Ovary (tissue), 9 donors: ENCODE results near the gene SLC13A5. TPM values are rescaled to one million over a fixed set of nuclear protein-coding genes. Genes with fewer than 3 reads are reported as not detected.

ENCODE experiments used
- DNase-seq, 5 donors: peaks; one replicate each; pipeline ENCODE4 v3.0.0-alpha.2; 2019 to 2020
- H3K27ac ChIP-seq, 2 donors: fragments of 200-600 bp; one replicate each; pipeline versions ENCODE4 v1.5.1 to v1.8.0; 2019 to 2022
- H3K27me3 ChIP-seq: fragments of 200-600 bp; one replicate; pipeline ENCODE4 v1.8.0; 2022
- H3K36me3 ChIP-seq: fragments of 200-600 bp; sonication (generic); one replicate; pipeline ENCODE4 v1.5.1; 2019
- H3K4me1 ChIP-seq: one replicate; pipeline ENCODE4 v1.8.1; 2013; ENCODE audit warnings: mild to moderate bottlenecking, moderate library complexity; ENCODE audit not compliant: insufficient read depth
- H3K4me3 ChIP-seq: fragments of 200-600 bp; sonication (generic); one replicate; pipeline ENCODE4 v1.5.1; 2017
- H3K9me3 ChIP-seq, 2 donors: fragments of 200-600 bp in 1 of 2; sonication (generic) in 1 of 2; one replicate each; pipeline versions ENCODE4 v1.5.1 to v1.8.1; 2013 to 2019; ENCODE audit warnings: mild to moderate bottlenecking in 1 of 2, moderate library complexity in 1 of 2
- EP300 ChIP-seq: sonication (generic); formaldehyde crosslinking; IDR thresholded peaks from one replicate; pipeline ENCODE4 v1.6.1; 2017; ENCODE audit warnings: antibody characterized with exemption
- POLR2A ChIP-seq: fragments of 450-650 bp; IDR thresholded peaks from one replicate; pipeline ENCODE4 v1.6.1; 2017; ENCODE audit warnings: antibody characterized with exemption, mild to moderate bottlenecking, moderate library complexity
- WGBS, 3 donors: extraction: QIAGEN DNeasy Blood & Tissue Kit in 1 of 3; methylation state at CpG; one replicate each; pipeline versions ENCODE4 v1.1.5 to v1.1.7; 2013 to 2017; 5-methylcytosine and 5-hydroxymethylcytosine counted together
- intact Hi-C, 4 donors: fragments of 100-400 bp; cut with DNase I; formaldehyde crosslinking; loops; one replicate each; pipeline versions ENCODE4 v1.11.0 to v1.15.1; 2022 to 2023
- polyA plus RNA-seq, 2 donors: library from polyadenylated mRNA; stranded (reverse); fragments of 200-250 nt in 1 of 2; fragments of 350-450 nt in 1 of 2; fragmentation: Illumina TruSeq in 1 of 2; extraction: RNeasy Lipid Tissue Mini Kit (QIAGEN cat#74804) in 1 of 2; gene quantifications; one replicate each; pipeline ENCODE4 v1.2.3, GENCODE V29; 2013 to 2014
- total RNA-seq, 7 donors: library from RNA; depleted of rRNA in 2 of 7; stranded (reverse); fragments of >200 nt in 2 of 7; fragmentation: NEBNext Ultra II Directional in 3 of 7; extraction: Animal tissue kit (Norgen Biotek cat#: 25700) in 3 of 7; gene quantifications; one replicate each; pipeline versions ENCODE4 v1.1.0 to v1.2.4, GENCODE V29; 2016 to 2023
- TF ChIP-seq, protein P1 (sequence below), 3 donors: fragments of 450-650 bp in 2 of 3; fragments of 200-600 bp in 1 of 3; IDR thresholded peaks; one replicate each; pipeline versions ENCODE4 v1.5.1 to v1.8.0; 2016 to 2022; ENCODE audit warnings: antibody characterized with exemption in 3 of 3, mild to moderate bottlenecking in 1 of 3
- donor health status: DM: no; HTN: no; CAD: no; lungs with moderate emphysema.
- donor health status: DM: no; HTN: no; CAD: no.
- donor health status: Bipolar disorder and iron deficiency.
- donor health status: DM: yes; HTN: yes; CAD: no.
- donor health status: DM: no; HTN: no; CAD: no.
- donor health status: DM: yes; HTN: yes; CAD: no.

SLC13A5 gene
- total and polyA plus RNA-seq, 9 donors = 0.45 to 2.6 (median 1.4) TPM

DNA sequence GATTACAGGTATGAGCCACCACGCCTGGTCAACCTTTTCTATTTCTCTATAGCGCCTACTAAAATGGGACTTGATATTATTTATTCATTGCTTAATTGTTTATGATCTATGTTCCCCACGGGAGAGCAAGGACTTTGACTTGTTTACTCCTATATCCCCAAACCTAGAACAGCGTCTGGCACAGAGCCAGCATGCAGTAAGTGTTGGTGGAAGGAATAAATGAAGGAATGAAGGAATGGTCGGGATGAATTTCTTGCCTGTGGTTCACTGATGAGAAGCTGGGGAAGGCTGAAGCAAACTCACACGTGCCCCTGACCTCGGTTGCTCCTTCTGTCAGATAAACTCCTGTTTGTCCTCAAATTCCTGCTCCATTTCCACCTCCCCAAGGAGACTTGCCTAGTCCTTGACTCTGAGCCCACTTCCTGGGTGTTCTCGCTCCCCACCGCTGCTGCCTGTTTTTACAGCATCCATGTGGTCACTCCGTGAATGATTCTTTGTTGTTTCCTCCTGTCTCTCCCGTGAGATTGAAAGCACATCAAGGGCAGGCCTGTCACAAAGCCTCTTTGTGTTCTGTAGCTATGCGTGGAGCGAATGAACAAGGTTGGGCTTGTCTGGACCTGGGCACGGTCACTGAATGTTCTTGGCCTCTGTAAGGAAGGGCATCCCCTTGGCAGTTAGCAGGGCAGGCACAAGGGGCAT is 44.3 kb downstream of the SLC13A5 start:
- H3K27me3 ChIP-seq = no peaks in the 10 kb centered on the region
- no peaks in the 10 kb centered on the region for H3K9me3 ChIP-seq
- 36 to 50% (median 43%) methylated on average over 14 of the region's 14 CpGs for whole genome bisulfite sequencing, 3 donors
- no peak overlapping the region for H3K4me3 ChIP-seq
- no peak for DNase-seq
- H3K4me1 ChIP-seq = peaks cover 3% of the 10 kb centered on the region
- H3K36me3 ChIP-seq = no peaks in the 10 kb centered on the region
- TF ChIP-seq POLR2A = no peak
- TF ChIP-seq, protein P1, sequence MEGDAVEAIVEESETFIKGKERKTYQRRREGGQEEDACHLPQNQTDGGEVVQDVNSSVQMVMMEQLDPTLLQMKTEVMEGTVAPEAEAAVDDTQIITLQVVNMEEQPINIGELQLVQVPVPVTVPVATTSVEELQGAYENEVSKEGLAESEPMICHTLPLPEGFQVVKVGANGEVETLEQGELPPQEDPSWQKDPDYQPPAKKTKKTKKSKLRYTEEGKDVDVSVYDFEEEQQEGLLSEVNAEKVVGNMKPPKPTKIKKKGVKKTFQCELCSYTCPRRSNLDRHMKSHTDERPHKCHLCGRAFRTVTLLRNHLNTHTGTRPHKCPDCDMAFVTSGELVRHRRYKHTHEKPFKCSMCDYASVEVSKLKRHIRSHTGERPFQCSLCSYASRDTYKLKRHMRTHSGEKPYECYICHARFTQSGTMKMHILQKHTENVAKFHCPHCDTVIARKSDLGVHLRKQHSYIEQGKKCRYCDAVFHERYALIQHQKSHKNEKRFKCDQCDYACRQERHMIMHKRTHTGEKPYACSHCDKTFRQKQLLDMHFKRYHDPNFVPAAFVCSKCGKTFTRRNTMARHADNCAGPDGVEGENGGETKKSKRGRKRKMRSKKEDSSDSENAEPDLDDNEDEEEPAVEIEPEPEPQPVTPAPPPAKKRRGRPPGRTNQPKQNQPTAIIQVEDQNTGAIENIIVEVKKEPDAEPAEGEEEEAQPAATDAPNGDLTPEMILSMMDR (IDR thresholded peaks at IDR 0.05) = no peak
- TF ChIP-seq EP300 = no peak
- intact Hi-C loops = loop anchor here (5.0 to 10.0 kb wide), 8 partner anchors 86 to 343 kb away; partner anchors contain the start of genes ALOX12 (in 1 of the 4), RNASEK (in 1 of the 4) and XAF1 (in 1 of the 4)
- no peak overlapping the region for H3K27ac ChIP-seq

DNA sequence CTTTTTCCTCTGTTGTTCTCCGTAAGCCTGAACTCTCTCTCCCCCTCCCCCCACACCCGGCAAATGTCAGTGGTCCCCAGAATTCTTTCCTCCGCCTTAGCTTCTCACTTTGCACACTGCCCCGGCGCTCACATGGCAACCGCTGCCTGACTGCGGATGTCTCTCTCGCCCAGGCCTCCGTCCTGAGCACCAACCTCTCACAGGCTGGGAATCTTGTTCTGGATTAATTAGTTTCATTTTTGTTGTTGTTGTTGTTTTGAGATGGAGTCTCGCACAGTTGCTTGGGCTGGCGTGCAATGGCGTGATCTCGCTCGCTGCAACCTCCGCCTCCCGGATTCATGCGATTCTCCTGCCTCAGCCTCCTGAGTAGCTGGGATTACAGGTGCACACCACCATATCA is 45.0 kb downstream of the SLC13A5 start:
- H3K36me3 ChIP-seq = no peaks in the 10 kb centered on the region
- H3K27ac ChIP-seq = no peak overlapping the region
- 81 to 86% (median 83%) methylated on average over 17 of the region's 17 CpGs for WGBS, 3 donors
- peaks cover 3% of the 10 kb centered on the region for H3K4me1 ChIP-seq
- intact Hi-C loops = loop anchor here (5.0 to 10.0 kb wide), 8 partner anchors 87 to 344 kb away; partner anchors contain the start of genes ALOX12 (in 1 of the 4), RNASEK (in 1 of the 4) and XAF1 (in 1 of the 4)
- no peak overlapping the region for H3K4me3 ChIP-seq
- H3K9me3 ChIP-seq = no peaks in the 10 kb centered on the region
- H3K27me3 ChIP-seq = no peaks in the 10 kb centered on the region
- DNase-seq = no peak
- no peak for TF ChIP-seq POLR2A
- TF ChIP-seq, protein P1 (IDR thresholded peaks at IDR 0.05) = no peak
- TF ChIP-seq EP300 = no peak

DNA sequence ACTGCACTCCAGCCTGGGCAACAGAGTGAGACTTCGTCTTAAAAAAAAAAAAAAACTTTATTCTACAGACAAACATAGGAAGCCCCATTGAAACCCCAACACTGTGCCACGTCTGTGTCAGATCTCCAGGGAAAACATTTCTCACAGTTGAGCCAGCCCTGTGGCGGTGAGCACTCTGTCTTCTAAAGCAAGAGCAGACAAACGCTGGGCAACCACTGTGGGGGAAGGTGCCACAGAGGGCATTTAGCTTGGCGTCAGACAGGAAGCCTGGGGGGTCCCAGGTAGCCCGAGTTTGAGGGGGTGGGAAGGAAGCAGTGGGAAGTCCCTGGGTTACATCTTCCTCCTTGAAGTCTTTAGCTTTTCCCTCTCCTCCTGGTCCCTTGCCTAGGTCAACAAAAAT is 45.7 kb downstream of the SLC13A5 start:
- TF ChIP-seq, protein P1 (IDR thresholded peaks at IDR 0.05) = no peak
- intact Hi-C loops = loop anchor here (5.0 to 10.0 kb wide), 8 partner anchors 87 to 345 kb away; partner anchors contain the start of genes ALOX12 (in 1 of the 4), RNASEK (in 1 of the 4) and XAF1 (in 1 of the 4)
- H3K4me1 ChIP-seq = peaks cover 3% of the 10 kb centered on the region
- no peak overlapping the region for H3K27ac ChIP-seq
- no peaks in the 10 kb centered on the region for H3K9me3 ChIP-seq
- 66 to 71% (median 66%) methylated on average over 6 of the region's 6 CpGs for WGBS, 3 donors
- no peaks in the 10 kb centered on the region for H3K36me3 ChIP-seq
- no peaks in the 10 kb centered on the region for H3K27me3 ChIP-seq
- no peak overlapping the region for H3K4me3 ChIP-seq
- DNase-seq = no peak

DNA sequence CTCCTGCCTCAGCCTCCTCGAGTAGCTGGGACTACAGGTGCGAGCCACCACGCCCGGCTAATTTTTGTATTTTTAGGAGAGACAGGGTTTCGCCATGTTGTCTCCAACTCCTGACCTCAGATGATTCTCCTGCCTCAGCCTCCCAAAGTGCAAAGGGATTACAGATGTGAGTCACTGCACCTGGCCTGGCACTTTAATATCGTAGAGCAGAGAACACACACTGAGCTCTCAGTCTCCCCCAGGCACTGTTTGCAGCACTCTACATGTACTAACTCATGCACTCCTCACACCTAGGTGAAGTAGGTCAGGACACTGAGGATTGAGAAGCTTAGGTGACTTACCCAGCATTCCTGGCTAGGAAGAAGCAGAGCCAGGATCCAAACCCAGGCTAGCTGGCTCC is 46.6 kb downstream of the SLC13A5 start:
- Histone ChIP-seq H3K27me3 (no peaks in the 10 kb centered on the region), H3K27ac (no peak overlapping the region), H3K36me3 (no peaks in the 10 kb centered on the region), H3K4me1 (peaks cover 3% of the 10 kb centered on the region), H3K4me3 (no peak overlapping the region), H3K9me3 (no peaks in the 10 kb centered on the region)
- WGBS, 3 donors = 90 to 94% (median 92%) methylated on average over 6 of the region's 6 CpGs
- intact Hi-C loops = loop anchor here (5.0 to 10.0 kb wide), 8 partner anchors 88 to 346 kb away; partner anchors contain the start of genes ALOX12 (in 1 of the 4), RNASEK (in 1 of the 4) and XAF1 (in 1 of the 4)
- DNase-seq = no peak
- no peak for TF ChIP-seq POLR2A
- no peak for TF ChIP-seq EP300
- TF ChIP-seq, protein P1 (IDR thresholded peaks at IDR 0.05) = no peak
